GM19455 (cell line): Measurements from ENCODE around the gene TNFRSF14.
"Not testable (repeated sequence)": the region's sequence is repeated elsewhere in the genome, so short reads cannot be mapped to it uniquely, and the experiment has no call there.

Experiments used
- ATAC-seq: cut with Tn5 transposase; IDR thresholded peaks from one replicate; pipeline ENCODE4 v1.9.1; 2021; ENCODE audit not compliant: unreplicated experiment

Gene TNFRSF14

DNA sequence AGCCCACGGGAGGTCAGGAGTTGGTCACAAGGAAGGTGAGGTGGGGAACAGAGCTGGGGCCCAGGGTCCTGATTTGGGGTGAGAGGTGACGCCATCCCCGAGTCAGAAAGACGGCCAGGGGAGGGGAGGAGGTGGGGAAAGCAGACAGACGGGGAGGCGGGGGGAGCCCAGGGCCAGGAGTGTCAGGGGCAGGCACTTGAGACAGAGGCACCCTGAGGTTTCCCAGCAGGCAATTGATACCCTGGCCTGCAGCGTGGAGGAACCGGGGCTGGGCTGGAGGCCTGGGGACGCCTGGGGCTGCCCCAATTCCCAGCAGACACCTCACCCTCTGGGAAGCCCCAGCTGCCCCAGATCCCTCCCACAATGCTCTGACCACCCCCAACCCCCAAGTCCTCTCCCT is 3.1 kb upstream of the TNFRSF14 start:
- not testable (repeated sequence) for ATAC-seq

DNA sequence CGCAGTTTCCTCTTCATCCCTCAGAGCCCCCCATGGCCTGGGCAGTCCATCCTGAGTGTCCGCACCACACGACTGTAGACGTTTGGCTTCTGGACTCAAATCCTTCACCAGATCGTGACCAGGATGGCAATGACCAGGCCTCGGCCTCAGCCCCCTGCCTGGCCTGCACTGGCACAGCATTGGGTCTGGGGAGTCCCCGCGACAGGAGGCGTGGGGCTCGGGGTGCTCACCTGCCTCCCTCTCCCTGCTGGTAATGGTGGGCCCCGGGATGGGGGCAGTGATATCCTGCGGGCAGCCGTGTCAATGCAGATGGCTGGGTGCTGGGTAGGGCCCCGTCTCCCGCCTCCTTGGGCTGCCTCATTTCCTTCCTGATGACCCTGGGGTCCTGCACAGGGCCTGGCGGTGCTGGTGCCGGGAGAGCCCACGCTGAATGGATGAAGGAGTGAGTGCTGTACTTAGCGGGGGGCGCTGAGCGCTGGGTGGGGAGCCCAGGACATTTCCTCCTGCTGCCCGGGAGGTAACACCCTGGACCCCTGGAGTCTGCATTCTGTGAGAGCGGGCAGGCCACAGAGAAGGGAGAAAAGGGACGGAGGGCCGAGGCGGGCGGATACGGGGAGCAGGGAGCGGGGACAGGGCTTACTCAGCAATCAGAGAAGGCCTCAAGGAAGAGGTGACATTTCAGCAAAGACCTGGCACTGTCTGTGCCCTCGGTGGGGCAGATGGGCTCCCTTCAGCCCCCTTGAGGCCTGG is 2.1 kb upstream of the TNFRSF14 start:
- no peak for ATAC-seq

DNA sequence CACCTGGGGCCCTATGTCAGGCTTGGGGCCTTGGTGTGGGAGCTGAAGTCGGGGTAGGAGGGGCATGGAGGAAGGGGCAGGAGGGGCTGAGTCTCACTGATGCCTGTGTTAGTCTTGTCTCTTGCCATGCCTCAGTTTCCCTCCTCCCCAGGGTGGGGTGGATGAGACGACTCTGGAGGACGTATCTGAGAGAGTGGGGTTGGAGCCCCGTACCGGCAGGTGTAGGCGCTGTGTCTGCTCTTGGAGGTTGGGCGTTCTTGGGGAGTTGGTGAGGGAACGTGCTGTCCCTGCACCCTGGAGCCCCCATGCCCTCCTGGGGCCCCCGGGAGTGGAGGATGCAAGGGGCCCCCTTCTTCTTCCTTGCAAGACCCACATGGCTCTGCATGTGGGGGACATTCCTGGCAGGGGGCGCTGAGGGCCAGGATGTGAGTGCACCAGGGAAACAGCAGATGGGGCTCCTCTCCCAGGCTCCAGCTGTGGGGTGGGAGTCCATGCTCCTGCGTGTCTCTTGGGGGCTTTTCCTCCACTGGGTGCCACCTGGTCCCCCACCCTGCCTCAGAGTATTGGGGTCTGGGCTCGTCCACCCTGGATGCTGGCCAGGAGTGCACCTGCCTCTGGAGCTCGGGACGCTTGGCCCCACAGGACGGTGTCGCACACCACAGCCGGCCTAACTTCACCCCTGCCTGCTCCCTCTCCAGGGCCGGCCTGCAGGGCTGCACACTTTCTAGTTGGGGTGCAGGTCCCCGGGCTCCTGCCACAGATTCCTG is 1.4 kb upstream of the TNFRSF14 start:
- ATAC-seq = no peak

DNA sequence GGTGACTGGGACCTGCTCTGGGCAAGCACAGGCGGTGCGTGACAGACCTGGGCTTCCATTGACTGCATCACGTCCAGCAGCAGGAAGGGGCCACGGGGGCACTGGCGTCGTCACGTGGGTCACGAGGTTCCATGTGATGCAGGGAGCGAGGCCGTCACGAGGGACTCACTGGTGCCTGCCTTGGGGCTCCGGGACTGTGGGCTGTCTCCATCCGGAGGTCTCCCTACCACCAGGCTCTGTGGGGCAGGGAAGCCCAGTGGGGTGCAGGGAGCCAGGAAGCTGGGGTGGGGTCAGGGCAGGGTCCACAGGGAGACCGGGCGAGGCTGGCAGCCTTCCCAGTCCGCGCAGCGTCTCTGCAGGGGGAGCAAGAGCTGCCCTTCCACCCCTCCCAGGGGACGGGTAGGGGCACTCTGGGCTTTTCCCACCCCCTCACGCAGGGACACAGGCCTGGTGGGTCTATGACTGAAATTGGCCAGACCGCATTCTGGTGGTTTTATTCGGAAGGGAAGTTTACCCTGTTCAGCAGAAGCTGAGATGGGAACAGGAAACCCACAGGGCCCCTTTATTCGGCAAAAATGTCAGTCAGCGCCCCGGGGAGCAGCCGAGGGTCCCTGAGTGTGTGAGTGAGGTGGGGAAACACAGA is 416 bp upstream of the TNFRSF14 start:
- peak; percentile 28 for ATAC-seq

DNA sequence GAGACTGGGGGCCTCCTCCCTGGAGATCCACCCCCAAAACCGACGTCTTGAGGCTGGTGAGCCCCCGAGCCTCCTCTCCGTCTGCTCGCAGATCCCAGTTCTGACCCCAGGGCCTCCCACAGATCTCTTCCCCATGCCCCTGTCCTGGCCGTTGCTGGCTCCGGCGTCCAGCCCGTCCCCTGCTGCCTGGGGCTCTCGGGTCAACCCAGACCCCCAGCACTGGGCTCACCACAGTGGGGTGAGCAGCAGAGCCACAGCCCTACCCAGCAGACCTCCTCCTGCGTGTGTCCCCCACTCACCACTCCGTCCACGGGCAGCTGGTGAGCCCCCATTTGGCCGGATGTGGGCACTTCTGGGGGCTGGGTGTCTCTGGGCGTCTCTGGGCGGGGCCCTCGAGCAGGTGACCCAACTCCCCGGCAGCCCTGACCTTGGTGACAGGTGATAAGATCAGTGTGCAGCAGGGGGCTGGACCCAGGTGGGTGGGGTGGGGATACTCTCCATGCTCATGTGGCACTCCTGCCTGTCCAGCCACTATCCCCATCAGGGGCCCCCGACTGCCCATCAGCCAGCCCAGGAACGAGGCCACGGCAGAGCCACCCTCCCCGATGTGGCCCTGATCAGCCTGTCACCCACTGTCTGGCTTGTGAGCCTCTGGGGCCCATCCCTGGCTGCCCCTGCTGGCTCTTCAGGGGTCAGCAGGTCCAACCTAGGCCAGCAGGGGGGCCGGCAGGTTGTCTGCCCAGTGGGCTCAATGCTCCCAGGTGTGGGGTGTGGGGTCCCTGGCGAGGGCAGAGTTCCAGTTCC is 709 bp downstream of the TNFRSF14 start:
- ATAC-seq = peak; percentile 30

DNA sequence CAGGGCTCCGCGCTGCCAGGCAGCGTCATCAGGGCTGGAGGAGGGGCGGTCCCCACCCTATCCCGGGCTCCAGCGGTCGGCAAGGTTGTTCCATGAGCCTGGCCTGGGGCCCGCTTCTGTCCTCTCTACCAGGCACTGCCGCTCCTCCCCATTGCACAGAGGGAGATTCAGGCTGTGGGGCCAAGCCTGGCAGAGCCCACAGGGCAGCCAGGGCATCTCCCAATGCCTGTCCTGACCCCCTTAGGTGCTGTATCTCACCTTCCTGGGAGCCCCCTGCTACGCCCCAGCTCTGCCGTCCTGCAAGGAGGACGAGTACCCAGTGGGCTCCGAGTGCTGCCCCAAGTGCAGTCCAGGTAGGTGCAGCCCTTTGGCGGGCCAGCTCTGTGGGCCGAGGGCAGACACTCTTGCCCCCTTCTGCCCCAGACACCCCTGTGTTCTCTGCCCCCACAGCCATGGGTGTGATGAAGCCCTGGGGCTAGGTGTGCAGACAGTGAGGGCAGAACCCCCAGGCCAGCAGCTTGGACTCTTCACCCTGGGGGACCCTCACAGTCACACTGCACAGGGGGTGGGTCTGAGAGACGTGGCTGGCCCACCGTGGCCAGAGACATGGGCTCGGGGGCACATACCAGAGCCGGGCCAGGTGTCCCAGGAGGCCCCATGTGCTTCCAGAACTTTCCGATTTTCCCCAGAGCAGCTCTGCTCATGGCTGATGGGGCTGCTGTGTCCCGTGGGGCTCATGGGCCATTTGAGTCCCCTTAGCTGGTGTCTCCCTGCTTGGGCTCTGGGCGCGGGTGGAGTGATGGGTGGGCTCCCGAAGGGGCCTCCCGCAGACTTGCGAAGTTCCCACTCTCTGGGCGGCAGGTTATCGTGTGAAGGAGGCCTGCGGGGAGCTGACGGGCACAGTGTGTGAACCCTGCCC is 1.6 kb downstream of the TNFRSF14 start:
- ATAC-seq = no peak

DNA sequence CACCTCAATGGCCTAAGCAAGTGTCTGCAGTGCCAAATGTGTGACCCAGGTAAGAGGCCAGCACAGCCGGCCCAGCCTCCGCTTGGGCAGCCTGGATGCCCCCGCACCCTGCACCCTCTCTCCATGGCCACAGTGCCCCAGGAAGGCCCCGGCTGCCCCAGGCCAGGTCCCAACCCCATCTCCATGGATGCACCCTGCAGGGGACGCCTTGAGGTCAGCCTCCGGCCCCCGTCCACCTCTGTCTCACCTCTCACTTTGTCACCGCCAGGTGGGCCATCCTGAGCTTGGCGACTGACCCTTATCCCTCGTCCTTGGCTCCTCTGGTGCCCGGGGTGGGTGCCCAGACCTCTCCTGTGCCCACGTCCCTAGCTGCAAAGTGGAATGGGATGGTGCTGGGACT is 2.2 kb downstream of the TNFRSF14 start:
- ATAC-seq = no peak

DNA sequence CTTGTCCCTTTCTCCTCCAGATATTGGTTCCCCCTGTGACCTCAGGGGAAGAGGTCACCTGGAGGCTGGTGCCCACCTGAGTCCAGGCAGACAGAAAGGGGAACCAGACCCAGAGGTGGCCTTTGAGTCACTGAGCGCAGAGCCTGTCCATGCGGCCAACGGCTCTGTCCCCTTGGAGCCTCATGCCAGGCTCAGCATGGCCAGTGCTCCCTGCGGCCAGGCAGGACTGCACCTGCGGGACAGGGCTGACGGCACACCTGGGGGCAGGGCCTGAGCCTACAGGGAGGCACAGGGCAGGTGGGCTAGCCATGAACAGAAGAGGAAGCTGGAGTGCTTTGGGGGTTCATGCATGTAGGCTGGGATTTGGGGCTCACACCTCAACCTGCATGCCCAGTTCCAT is 2.7 kb downstream of the TNFRSF14 start:
- ATAC-seq = no peak

DNA sequence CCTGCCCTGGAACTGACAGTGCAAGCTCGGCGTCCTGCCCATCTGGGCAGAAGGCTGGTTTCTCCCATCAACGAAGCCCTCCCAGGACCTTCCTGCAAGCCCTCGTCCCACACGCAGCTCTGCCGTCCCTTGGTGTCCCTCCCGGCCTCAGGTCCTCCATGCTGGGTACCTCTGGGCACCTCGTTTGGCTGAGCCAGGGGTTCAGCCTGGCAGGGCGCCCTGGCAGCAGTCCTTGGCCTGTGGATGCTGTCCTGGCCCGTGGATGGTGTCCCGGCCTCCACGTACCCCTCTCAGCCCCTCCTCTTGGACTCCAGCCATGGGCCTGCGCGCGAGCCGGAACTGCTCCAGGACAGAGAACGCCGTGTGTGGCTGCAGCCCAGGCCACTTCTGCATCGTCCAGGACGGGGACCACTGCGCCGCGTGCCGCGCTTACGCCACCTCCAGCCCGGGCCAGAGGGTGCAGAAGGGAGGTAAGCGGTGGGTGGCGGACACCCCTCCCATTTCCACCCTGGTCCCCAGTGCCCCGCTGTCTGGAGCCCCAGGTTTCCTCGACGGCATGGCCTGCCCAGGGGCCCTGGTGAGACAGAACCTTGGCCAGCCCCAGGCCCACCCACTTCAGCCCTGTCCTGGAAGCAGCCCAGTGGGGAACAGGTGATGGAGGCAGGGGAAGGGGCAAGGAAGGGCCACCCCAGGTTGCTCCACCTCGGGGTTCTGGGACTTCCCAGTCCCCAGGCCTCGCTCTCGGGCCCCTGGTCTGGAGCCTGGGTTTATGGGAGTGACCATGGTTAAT is 3.5 kb downstream of the TNFRSF14 start:
- no peak for ATAC-seq

DNA sequence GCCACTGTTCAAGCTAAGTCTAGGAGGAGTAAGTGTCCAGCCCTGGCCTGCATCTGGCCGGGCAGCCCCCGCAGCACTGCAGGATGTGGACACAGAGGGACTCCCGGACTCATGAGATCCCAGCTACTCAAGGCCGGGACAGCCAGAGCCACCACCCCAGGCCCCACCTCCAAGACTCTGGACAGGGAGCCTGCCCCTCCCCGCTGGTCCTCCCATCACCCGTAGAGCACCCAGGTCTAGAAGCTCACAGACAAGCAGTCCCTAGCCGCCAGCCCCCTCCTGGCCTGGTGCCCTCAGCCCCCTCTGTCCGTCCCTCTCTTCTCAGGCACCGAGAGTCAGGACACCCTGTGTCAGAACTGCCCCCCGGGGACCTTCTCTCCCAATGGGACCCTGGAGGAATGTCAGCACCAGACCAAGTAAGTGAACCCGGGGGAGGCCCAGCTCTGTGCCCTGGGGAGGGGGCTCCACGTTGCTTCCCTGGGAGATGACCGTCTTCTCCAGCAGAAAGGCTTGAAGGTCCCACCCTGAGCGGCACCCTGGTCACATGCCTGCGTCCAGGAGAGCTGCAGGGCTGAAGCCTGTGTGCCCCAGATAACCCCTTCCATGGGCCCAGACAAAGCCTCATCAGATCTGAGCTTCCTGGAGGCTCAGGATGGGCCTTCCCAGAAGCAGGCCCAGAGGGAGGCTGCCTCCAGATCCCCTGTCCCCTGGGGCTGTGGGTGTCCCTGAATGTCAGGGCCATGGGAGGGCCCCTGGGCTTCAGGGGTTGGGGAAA is 4.3 kb downstream of the TNFRSF14 start:
- no peak for ATAC-seq

DNA sequence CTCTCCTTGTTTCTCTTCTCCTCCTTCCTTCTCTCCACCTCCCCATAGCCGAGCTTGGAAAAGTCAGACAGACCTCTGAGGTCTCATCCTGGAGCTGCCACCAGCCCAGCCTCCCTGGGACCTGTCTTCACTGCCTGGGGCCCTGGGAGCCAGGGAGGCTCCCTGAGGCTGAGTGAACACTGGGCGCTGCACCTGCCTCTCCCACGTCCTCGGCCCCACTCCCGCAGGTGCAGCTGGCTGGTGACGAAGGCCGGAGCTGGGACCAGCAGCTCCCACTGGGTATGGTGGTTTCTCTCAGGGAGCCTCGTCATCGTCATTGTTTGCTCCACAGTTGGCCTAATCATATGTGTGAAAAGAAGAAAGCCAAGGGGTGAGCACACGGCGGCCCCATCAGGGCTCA is 5.3 kb downstream of the TNFRSF14 start:
- no peak for ATAC-seq

DNA sequence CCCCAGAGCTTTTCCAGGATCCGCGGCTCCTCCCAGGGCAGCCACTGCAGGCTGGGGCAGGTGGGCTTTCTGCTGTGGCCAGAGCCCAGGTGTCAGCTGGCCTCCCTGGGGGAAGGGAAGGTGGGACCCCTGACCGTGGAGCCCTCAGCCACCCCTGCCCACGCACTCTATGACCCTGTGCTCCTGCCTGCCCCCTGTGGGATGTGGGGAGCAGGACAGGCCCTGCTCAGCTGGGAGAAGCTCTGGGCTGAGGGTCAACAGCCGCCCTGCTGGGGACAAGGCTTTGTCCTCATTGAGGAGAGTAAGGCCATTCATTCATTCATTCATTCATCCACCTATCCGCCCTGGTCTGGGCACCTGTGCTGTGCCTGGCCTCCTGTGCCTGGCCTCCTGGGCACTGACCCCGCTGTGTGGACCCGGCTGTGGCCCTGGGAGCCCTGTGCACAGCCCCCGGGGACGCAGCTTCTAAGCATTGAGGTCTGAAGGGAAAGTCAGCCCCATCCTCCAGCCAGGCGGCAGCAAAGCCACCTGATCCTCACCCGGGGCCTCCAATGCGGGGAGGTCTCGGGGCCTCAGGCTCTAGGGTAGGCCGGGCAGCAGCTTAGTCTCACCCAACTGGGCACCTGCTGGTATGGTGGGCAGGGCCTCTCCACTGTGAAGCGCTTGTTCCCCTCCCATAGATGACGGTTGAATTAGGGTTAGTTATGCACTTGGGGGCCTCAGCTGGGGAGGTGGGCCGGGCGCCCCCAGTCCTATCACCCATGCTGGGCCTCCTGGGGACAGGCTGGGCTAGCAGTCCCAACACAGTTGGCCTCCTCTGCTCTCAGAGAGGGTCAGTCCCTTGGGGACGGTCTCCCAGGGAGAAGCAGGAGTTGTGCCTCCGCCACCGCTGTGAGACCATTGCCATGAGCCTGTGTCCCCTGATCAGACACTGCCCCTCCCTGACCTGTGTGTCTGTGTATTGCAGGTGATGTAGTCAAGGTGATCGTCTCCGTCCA is 6.0 kb downstream of the TNFRSF14 start:
- no peak for ATAC-seq

DNA sequence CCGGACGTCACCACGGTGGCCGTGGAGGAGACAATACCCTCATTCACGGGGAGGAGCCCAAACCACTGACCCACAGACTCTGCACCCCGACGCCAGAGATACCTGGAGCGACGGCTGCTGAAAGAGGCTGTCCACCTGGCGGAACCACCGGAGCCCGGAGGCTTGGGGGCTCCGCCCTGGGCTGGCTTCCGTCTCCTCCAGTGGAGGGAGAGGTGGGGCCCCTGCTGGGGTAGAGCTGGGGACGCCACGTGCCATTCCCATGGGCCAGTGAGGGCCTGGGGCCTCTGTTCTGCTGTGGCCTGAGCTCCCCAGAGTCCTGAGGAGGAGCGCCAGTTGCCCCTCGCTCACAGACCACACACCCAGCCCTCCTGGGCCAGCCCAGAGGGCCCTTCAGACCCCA is 7.0 kb downstream of the TNFRSF14 start:
- ATAC-seq = no peak

DNA sequence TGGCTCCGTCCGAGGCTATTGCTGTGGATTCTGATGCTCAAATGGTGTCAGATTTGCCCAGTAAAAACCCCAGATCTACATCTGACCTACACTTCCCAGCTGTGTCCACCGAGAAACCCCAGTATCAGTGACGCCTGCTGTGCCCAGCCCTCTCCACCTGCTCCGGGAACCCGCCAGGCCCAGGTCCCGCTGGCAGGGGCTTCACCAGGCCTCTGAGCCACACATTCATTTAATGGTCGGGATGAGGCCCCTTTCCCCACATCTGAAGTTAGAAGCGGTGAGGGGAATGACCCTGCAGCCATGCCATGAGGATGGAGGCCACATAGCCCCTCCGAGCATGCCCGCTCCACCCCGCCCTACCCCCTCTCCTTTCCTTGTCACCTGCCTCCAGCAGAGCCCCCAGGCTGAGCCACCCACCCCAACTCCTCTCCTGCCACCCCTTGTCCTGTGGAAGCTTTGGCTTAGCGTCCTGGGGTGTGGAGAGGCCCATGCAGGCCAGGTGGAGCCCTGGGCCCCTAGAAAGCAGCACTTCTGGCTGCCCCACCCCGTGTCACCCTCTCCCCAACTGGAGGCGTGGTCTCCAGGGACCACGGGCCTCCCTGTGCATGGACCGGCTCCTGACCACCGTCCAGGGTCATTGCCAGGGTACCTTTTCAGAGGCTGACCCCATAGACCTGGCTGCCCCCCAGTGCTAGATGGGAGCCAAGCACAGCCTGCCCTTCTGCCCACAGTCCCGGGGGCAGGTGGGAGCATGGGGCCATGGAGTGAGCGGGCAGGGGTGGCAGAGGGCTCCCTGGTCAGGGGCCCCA is 8.0 kb downstream of the TNFRSF14 start:
- ATAC-seq = no peak

DNA sequence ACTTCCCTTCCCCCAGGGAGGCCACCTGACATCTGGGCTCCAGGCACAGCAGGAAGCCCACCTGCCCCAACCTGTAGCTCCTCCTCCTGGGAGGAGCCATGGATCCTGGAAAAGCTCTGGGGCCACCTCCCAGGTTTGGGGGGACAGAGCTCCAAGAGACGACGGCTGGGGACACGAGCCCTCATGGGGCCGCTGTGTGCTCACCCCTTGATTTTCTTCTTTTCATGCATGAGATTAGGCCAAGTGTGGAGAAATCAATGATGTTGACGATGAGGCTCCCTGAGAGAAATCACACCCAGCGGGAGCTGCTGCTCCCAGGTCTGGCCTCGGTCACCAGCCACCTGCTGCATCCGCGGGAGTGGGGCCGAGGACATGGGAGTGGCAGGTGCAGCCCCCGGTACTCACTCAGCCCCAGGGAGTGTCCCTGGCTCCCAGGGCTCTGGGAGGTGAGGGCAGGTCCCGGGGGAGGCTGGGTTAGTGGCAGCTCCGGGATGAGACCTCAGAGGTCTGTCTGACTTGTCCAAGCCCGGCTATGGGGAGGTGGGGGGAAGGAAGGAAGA is 8.7 kb downstream of the TNFRSF14 start:
- ATAC-seq = no peak
